ENCODE measurements around the gene SRSF9.

Gene SRSF9

GRCh38 chr12:120485961-120486881 is 16.7 kb upstream of the SRSF9 start:
- CTCF ChIA-PET = interaction anchor here (12.8 kb wide), 1 partner anchor 17 kb away, joined by 152 read pairs; the partner anchor contains the start of gene SRSF9
- POLR2A ChIA-PET = interaction anchor here (0.9 to 1.3 kb wide), 2 partner anchors 9 to 10 kb away, joined by 3 to 6 read pairs; partner anchors contain the start of gene DYNLL1
- no peak for DNase-seq (ENCODE audit: low read depth, low spot score)
- TF ChIP-seq CTCF (IDR thresholded peaks at IDR 0.05; ENCODE audit: insufficient read depth, low read length, missing control alignments) = no peak
- no peak overlapping the region for H3K4me3 ChIP-seq (ENCODE audit: low read depth, low read length)

DNA sequence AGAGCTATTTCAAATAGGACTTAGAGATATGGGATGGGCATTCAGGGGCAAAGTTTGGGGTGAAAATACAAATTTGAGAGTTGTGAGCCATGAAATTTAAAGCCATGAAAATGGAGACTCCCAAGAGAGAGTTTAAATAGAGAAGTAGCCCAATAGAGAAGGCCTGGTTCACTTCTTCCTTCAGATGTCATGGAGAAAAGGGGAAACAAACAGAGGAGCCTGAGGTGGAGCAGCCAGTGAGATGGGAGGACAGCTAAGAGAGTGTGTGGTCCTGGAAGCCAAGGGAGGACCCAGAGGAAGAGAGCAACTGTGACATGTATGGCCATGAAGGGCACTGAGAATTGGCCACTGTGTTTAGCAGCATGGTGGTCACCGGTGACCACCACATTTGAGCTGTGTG is 14.1 kb upstream of the SRSF9 start:
- no peak for DNase-seq (ENCODE audit: low read depth, low spot score)
- CTCF ChIA-PET = interaction anchor here (1.5 to 2.1 kb wide), 2 partner anchors 9 to 14 kb away, joined by 8 to 12 read pairs; partner anchors contain the start of gene SRSF9
- H3K4me3 ChIP-seq (ENCODE audit: low read depth, low read length) = no peak overlapping the region
- TF ChIP-seq CTCF (IDR thresholded peaks at IDR 0.05; ENCODE audit: insufficient read depth, low read length, missing control alignments) = no peak
- POLR2A ChIA-PET = no interaction called here

GRCh38 chr12:120481022-120481767 is 11.6 kb upstream of the SRSF9 start:
- DNase-seq (ENCODE audit: low read depth, low spot score) = no peak
- ChIA-PET POLR2A (no interaction called here), CTCF (interaction anchor here (1.4 kb wide), 1 partner anchor 11 kb away, joined by 8 read pairs; no protein-coding TSS in a partner anchor)
- no peak overlapping the region for H3K4me3 ChIP-seq (ENCODE audit: low read depth, low read length)
- TF ChIP-seq CTCF (IDR thresholded peaks at IDR 0.05; ENCODE audit: insufficient read depth, low read length, missing control alignments) = no peak

- no peak overlapping the region for H3K4me3 ChIP-seq (ENCODE audit: low read depth, low read length)
- ChIA-PET CTCF (interaction anchor here (0.9 to 2.6 kb wide), 3 partner anchors 9 to 17 kb away, joined by 3 to 17 read pairs (median 3); partner anchors contain the start of gene SRSF9), POLR2A (no interaction called here)
- DNase-seq (ENCODE audit: low read depth, low spot score) = no peak
- TF ChIP-seq CTCF (IDR thresholded peaks at IDR 0.05; ENCODE audit: insufficient read depth, low read length, missing control alignments) = no peak
Measured at GRCh38 chr12:120480211-120480610, 10.7 kb upstream of the SRSF9 start.

DNA sequence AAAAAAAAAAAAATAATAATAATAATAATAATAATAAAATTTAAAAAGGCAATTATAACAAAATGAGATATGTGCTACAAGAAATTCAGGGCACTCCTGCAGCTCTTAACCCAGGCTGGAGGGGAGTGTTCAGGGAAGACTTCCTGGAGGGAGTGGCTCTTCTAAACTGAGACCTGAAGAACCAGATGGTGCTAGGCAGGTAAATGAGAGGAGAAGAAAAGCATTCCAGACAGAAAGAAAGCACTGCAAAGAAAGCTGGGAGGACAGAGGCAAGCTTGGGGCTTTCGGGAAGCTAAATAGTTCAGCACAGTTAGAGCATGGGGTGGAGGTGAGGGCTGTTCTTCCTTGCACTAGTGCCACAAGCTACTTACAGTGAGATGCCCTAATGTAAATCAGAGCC is 9.9 kb upstream of the SRSF9 start:
- no peak overlapping the region for H3K4me3 ChIP-seq (ENCODE audit: low read depth, low read length)
- DNase-seq (ENCODE audit: low read depth, low spot score) = no peak
- ChIA-PET POLR2A (no interaction called here), CTCF (interaction anchor here (0.9 to 3.1 kb wide), 5 partner anchors 9 to 18 kb away, joined by 3 to 17 read pairs (median 4); partner anchors contain the start of gene SRSF9)
- no peak for TF ChIP-seq CTCF (IDR thresholded peaks at IDR 0.05; ENCODE audit: insufficient read depth, low read length, missing control alignments)
